Stimulated activated CD4-positive, alpha-beta T cell treated with anti-CD3 and anti-CD28 coated beads, Interleukin-15, amount 100 ng/mL, for 24 hours (primary cell): ENCODE results near the gene MYCBP2.
"Not testable (repeated sequence)": the region's sequence is repeated elsewhere in the genome, so short reads cannot be mapped to it uniquely, and the experiment has no call there.

ENCODE experiments used
- DNase-seq: peaks from one replicate; pipeline ENCODE4 v3.0.0-alpha.2; 2020

MYCBP2 gene

DNA sequence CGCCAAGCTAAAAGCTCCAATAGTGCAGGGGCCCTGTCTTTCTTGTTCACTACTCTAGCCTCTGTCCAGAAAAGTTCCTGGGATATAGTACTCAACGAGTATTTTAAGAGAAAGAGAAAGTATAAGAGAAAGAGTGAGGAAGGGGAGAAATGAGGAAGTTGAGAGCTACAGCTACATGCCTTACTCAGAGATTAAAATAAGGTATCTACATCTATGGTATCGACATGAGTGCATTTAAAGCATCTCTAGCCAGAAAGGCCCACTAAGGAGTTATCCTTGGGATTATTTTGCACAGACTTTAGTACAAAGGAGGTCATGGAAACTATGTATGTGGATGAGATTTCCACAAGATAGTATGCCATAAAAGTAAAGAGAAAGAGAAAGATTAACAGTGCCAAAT is 28.5 kb downstream of the MYCBP2 start:
- no peak for DNase-seq

DNA sequence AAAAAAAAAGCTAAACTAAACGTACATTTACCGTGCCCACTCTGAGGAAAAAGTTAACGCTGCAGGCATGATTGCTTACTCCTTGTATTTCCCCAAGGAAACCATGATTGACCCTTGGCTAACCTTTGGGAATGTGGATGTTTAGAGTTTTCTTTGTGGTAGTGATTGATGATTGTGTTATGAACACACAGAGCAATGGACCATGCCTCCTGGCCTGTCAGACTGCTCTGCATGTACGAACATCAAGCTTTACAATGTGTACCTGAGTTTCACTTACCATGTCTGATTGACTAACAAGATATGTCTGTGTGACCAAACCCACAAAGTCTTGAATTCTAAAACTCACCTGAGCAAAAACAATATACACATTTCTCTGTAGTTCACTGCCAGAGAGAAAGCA is 35.1 kb downstream of the MYCBP2 start:
- no peak for DNase-seq

DNA sequence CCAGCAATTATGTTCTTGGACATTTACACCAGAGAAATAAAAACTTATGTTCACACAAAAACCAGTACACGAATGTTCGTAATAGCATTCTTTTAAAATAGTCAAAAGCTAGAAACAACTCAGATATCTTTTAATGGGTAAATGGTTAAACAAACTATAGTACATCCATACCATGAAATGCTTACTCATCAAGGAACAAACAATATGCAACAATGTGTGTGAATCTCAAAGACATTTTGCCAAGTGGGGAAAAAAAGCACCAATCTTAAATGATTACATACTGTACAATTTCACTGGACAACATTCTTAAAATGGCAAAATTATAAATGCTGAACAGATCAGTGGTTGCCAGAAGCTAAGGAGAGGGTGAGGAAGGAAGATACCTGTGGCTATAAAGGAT is 36.6 kb downstream of the MYCBP2 start:
- DNase-seq, result no peak

DNA sequence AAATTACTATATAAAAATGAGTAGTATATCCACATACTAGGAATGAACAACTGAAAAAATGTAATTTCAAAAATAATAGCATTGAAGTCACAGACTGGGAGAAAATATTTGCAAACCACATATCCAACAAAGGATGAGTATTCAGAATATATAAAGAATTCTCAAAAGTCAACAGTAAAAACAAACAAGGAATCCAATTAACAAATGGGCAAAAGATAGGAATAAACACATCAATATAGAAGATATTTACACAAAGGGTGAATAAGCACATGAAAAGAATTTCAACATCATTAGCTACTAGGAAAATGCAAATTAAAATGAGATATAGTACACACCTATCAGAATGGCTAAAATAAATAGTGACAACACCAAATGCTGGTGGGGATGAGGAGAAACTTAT is 37.0 kb downstream of the MYCBP2 start:
- DNase-seq, result no peak

DNA sequence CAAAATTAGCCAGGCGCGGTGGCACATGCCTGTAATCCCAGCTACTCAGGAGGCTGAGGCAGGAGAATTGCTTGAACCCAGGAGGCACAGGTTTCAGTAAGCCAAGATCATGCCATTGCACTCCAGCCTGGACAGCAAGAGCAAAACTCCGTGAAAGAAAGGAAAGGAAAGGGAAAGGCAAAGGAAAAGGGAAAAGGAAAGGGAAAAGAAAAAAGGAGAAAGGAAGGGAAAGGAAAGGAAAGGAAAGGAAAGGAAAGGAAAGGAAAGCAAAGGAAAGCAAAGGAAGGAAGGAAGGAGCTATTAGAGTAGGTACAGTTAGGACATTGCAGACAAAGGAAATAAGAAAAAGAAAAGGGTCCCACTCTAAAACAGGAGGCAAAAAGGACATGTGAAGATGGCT is 41.3 kb downstream of the MYCBP2 start:
- not testable (repeated sequence) for DNase-seq

DNA sequence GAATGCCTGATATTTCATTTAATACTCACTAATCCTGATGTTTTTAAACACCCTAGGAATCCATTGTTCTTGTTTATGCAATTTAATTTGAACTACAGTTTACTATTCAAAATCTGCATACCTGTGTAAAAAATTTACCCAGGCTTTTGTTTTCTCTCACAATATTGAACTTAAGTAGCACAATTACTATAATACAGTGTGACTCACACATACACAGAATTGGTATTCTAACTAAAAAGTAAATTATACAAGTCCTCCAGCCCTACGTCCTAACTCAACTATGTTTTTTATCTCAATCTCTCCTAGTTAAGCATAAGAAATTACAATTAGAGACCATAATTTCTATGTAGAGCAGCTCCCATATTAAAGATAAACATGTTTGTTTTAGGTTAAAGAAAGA is 41.8 kb downstream of the MYCBP2 start:
- no peak for DNase-seq

DNA sequence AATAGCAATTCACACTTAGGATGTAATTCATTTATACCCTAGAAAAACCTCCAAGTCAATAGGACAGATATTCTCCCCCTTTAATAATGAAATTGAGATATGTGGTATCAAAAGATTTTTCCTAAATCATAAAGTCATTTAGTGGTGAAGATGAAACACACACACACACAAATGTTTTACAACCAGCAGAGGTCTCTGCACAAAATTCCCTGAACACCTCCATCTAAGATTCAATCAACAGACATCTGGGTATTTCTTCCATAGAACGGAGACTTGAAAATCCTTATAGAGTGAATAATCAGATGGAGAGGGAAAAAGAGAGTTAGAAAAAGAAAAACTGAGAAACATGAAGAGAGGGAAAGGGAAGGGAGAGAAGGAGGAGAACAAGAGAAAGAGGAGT is 52.8 kb downstream of the MYCBP2 start:
- no peak for DNase-seq

DNA sequence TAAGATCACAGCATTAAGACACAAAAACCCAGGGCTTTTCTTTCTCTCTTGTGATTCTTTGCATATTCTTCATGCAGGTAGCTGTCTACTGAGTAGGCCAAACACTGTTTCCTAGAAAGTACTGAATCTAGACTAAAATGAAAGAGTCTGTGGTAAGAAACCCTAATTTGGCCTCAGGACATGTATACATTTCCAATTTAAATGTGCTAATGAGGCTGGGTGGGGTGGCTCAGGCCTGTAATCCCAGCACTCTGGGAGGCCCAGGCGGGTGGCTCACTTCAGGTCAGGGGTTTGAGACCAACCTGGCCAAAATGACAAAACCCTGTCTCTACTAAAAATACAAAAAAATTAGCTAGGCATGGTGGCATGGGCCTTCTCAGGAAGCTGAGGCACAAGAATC is 57.8 kb downstream of the MYCBP2 start:
- no peak for DNase-seq

DNA sequence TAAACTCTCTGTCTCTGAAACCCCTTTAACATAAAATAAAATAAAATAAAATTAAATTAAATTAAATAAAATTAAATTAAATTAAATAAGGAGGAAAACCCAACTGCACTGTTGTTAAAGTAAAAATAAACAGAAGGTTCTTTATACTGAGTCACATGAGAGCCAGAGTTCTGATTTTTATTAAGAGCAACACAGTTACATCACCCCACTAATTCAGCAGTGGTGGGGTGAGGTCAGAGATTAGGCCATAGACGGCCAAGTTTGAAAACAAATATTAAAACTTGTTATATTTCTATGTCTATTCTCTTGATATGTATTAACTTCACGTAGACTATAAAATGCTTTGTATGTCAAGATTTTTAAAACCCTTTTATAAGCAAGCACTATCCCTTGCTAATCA is 59.5 kb downstream of the MYCBP2 start:
- DNase-seq, result no peak

DNA sequence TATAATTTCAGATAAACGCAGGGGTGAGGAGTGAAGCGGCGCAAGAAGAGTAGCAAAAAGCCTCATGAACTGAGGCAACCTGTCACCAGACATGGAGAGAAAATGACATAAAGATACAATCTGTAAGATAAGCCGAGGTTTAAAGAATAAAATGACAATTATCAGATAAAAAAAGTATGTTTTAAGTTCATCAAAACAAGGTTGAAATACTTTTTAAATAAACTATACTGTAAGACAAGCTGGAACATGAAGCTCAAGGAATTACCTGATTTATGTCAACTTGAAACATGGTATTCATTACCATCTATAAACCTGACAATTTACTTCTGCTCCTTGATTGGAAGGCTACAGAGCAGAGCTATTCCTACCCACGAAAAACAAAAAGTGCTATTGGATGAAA is 61.6 kb downstream of the MYCBP2 start:
- DNase-seq, result no peak

DNA sequence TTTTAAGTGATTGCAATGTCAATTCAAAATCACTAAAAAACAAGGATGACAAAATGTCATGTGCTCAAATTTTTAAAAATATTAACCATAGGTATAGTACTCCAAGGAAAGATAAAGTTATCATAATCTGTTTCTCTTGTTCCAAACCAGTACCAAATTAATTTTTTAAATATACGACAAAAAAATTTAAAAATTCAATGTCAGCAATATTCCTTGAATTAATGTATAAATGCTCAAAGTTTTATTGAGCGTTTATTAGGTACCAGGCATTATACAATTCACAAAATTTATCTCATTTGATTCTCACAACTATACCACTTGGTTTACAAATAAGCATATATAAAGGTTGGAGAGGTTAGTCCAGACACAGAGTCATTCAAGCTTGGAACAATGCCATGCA is 64.7 kb downstream of the MYCBP2 start:
- no peak for DNase-seq

DNA sequence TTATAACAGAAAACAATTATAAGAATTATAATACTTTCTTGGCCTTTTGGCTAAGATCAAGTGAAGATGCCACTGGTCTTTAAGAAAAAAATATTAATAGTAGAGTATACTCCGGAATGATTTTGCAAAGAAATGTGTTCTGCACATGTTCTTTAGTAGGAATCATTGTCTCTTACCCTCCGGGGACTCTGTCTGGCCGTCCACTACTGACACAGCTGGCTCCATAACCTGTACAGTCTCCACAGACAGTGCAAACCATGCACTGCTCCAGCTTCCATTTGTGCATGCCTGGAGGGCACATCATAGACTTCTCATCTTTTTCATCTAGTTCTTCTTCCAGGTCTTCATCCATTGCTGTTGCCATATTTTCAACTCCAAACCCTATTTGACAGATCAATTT is 75.9 kb downstream of the MYCBP2 start:
- DNase-seq, result no peak

DNA sequence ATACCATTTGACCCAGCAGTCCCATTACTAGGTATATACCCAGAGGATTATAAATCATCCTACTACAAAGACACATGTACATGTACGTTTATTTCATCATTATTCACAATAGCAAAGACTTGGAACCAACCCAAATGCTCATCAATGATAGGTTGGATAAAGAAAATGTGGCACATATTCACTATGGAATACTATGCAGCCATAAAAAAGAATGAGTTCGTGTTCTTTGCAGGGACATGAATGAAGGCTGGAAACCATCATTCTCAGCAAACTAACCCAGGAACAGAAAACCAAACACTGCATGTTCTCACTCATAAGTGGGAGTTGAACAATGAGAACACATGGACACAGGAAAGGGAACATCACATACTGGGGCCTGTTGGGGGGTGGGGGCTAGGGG is 81.7 kb downstream of the MYCBP2 start:
- DNase-seq, result not testable (repeated sequence)

DNA sequence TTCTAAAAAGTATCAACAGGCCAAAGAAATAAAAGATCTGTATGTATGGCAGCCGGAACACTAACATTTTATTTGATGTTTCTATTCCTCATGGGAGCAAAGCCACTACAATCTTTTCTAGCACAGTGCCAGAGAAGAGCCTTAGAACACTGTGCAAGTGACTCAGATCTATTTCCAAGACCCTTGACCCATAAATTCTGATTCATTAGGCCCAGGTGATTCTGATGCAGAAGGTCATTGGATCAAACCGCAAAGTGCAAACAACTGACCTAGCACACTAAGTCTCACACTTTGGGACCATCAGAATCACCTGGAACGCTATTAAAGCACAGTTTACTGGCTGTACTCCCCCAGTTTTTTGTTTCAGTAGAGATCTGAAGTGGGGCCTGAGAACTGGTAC is 87.6 kb downstream of the MYCBP2 start:
- no peak for DNase-seq

DNA sequence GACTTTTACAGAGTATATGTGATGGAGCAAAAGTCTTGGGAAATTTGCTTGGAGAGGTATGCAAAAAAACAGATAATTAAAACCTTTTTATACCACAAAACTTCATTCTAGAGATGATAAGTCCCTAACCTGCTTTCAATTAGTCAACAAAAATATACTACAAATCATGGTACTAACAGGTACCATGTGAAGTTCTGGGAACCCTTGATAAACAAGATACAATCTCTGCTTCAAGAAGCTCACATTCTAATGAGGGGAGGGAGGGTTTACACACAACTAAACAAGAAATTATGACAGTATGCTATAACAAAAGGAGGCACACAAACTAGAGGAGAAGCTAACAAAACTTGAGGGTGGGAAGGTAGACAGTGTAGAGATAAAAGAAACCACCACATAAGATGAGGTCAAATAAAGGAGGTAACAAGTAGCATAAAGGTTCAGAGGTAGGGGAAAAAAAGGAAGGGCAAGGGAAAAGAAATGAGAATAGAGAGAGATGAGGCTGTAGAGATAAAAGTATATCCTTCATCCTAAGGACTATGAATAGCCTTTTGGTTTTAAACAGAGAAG is 91.4 kb downstream of the MYCBP2 start:
- DNase-seq, result no peak

DNA sequence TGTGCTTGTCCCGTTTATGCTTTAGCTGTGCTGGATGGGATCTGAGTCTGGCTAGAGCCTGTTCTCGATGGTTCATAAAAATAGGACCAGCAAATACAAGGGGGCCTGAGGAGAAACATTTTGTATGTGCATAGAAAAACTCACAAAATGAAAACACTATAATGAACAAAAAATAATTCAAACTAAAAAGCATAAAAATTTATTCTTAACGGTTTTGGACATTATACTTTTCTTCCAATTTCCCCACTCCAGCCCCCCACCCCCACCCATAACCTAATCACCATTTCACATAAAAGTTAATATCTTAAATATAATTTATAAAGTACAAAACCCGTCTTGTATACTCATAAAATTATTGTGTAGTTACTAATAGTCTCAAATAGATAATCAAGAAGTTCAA is 93.7 kb downstream of the MYCBP2 start:
- DNase-seq, result no peak

DNA sequence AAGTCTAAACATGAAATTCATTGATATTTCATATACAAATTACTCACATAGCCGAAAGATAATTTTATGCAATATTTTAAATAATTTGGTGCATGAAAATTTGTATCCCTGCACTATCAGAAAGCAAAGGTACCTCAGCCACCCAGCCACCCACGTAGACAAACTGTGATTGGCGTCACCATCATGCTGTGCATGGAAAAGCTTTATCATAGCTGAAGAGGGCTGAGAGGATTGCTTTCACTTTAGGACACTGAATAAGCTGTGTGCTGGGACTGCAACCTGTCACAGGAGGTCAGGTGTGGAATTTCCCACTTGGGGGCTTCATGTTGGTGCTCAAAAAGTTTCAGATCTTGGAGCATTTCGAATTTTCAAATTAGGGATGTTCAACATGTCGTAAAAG is 96.3 kb downstream of the MYCBP2 start:
- no peak for DNase-seq

DNA sequence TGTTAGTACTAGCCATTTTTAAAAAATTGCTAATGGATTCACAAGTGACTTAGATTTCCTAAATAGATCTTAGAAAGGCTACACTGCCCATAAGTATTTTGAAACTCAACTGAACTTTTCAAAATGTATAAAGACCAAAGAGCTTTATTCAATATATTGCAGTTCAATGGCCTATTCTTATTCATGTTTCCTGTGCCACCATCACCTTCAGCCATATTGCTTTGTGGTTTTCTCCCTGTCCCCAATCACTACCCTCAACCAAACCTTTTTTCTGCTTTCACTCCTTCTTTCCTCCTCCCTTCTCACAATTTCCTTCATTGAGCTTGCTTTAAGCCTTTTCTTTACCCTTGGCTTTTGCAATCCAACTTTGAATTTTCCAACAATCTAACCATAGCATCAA is 100.9 kb downstream of the MYCBP2 start:
- DNase-seq, result no peak

DNA sequence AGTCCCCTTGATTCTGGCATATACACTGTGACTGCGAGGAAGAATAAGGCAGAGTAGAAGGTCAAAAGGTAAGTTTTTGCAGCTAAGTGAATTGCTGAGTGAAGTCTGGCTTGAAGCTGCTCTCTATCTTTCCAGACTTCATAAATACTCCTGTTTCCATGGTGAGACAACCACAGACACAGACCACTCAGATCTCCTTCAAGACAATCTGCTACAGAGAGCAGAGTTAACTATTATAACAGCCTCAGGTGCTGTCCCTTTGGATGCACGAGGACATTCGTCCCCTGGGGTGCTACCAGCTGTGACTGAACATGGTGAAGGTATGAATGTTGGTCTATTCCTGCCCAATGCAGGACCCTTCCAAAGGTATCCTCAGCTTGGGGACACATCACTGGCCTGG is 104.0 kb downstream of the MYCBP2 start:
- DNase-seq, result no peak

DNA sequence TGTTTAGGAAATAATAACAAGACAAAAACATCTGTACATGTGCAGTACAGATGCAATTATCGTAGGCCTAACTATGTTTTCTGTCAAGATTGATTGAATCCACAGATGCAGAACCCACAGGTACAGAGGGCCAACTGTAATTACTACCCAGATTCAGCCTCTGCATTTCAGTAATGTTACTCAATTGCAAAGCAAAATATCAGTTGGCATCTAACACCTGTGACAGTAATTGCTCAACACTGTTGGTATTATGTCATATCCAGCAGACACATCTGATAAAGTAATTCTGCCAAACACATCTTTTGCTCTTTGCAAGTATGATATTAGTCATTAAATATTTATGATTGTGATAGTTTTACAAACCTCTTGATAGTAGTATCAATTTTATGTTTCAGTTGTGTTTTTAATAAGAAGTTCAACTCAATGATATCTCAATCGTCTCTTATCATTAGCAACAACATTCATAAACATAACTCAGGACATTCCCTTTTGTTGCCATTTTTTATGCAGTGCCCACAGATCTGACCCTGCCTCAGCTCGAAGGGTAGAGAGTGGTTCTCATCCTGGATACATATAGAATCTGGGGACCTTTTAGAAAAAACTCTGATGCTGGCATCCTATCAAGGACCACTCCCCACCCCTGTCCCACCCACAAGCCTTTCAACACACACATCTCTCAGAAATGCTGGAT is 104.7 kb downstream of the MYCBP2 start:
- DNase-seq, result no peak

DNA sequence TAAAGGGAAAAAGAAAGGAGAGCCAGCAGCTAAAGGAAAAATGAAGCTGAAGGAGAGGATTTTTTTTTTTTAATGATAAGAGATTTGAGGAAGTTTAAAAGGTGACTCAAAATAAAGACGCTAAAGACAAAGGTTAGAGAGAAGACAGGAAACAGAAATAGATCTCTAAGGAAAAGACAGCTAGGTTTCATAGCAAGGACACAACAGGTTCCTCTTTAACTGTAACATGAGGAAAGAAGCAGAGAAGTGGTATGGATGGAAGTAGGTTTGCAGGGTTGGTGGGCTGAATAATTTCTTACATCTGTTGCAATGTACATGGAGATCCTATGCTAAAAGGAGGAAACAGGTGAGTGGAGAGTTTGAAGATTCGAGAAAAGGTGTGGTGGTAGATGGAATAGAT is 107.5 kb downstream of the MYCBP2 start:
- DNase-seq, result no peak

DNA sequence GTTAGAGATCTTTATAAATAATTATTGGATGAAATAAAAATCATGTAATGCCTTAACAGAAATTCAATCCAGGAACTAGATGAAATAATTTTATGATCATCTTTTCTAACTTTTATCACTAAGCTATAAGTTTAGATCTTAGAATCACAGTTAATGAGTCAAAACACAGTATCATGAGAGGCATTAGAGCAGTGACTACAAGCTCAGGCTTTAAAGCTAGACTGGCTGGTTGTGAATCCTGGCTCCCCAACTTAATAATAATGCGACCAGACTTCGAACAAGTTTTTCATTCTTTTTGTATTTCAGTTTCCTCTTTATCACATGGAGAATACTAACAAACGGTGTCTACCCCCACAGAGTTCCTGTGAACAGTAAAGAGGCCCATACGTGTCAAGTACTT is 108.6 kb downstream of the MYCBP2 start:
- no peak for DNase-seq

DNA sequence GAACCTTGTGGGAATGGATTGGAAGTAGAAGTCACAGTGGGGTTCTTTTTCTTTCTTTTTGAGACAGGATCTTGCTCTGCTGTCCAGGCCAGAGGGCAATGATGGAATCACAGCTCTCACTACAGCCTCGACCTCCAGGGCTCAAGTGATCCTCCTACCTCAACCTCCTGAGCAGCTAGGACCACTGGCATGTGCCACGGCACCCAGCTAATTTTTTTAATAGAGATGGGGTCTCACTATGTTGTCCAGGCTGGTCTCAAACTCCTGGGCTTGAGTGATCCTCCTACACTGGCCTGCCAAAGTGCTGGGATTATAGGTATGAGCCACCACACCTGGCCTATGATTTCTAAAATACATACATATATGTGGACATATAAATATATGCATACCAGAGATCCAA is 111.4 kb downstream of the MYCBP2 start:
- DNase-seq, result no peak

DNA sequence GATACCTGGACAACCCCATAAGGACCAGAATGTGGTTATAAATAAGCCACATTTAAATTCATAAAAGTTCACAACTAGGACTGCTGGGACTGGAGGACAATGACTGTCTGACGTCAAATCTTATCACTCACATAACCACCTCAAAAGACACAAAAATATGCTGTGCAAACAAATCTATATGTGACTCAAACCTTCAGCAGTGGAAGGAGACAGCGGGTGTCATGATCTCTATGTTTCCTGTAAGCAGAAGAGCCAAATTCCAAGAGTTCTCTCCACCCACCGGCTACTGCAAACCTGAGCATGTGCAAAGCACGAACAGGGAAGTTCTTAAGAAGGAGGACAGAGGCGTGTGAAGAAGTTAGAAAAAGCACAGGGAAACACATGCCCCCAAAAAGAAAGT is 113.2 kb downstream of the MYCBP2 start:
- no peak for DNase-seq

DNA sequence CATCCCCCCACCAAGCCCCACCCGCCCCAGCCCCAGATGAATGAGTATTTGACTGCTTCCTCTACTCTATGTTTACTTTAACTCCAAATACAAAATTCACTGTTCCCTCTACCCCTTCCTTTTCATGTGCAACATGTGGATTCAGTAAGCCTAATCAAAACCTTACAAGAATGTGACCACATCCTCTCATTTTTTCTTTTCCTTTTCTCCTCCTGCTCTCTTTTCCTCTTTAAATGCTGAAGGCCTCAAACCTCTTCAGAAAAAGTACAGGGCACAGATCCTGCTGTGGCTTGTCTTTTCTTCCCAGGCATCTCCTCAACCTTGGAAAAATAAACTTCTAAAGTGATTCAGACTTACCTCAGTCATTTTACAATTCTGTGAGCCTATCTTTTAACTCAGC is 119.0 kb downstream of the MYCBP2 start:
- no peak for DNase-seq
